H9 (cell line): ENCODE data around the gene SYNE4. TPM values are rescaled to one million over a fixed set of nuclear protein-coding genes. Genes with fewer than 3 reads are reported as not detected.

Source experiments
- DNase-seq: peaks from one replicate; pipeline ENCODE4 v3.0.0-alpha.2; 2017
- H2AFZ ChIP-seq: one replicate; pipeline ENCODE4 v1.6.1; 2013; ENCODE audit warnings: mild to moderate bottlenecking, low read length, control low read depth, moderate library complexity
- H2AK5ac ChIP-seq: 2 replicates; pipeline ENCODE4 v1.6.1; 2013; ENCODE audit warnings: low read length, control low read depth, mixed read lengths; ENCODE audit not compliant: insufficient read length
- H2BK120ac ChIP-seq: one replicate; pipeline ENCODE4 v1.6.1; 2013; ENCODE audit warnings: low read depth, mild to moderate bottlenecking, low read length, control low read depth, inconsistent platforms; ENCODE audit not compliant: poor library complexity, severe bottlenecking
- H2BK12ac ChIP-seq: 2 replicates; pipeline ENCODE4 v1.6.1; 2013; ENCODE audit warnings: low read length, control low read depth, mixed read lengths, low read depth; ENCODE audit not compliant: insufficient read length
- H2BK15ac ChIP-seq: 2 replicates; pipeline ENCODE4 v1.6.1; 2013; ENCODE audit warnings: low read depth, low read length, control low read depth
- H2BK20ac ChIP-seq: one replicate; pipeline ENCODE4 v1.6.1; 2013; ENCODE audit warnings: low read depth, mild to moderate bottlenecking, low read length, control low read depth, inconsistent platforms; ENCODE audit not compliant: poor library complexity, severe bottlenecking
- H2BK5ac ChIP-seq: 2 replicates; pipeline ENCODE4 v1.6.1; 2013; ENCODE audit warnings: low read length, control low read depth, mixed read lengths; ENCODE audit not compliant: insufficient read length
- H3K14ac ChIP-seq: 2 replicates; pipeline ENCODE4 v1.6.1; 2013; ENCODE audit warnings: low read length, control low read depth; ENCODE audit not compliant: insufficient read depth
- H3K18ac ChIP-seq: 2 replicates; pipeline ENCODE4 v1.6.1; 2013; ENCODE audit warnings: low read depth, mild to moderate bottlenecking, mixed read lengths, low read length, control low read depth; ENCODE audit not compliant: insufficient read length
- H3K23ac ChIP-seq: 2 replicates; pipeline ENCODE4 v1.6.1; 2013; ENCODE audit warnings: low read length, control low read depth, mixed read lengths, low read depth; ENCODE audit not compliant: insufficient read length
- H3K23me2 ChIP-seq: 2 replicates; pipeline ENCODE4 v1.6.1; 2013; ENCODE audit warnings: low read depth, mild to moderate bottlenecking, mixed read lengths, low read length, control low read depth; ENCODE audit not compliant: insufficient read length, poor library complexity, severe bottlenecking
- H3K27ac ChIP-seq: 2 replicates; pipeline ENCODE4 v1.5.1; 2013; ENCODE audit warnings: low read length, control low read depth, mixed read lengths, low read depth; ENCODE audit not compliant: insufficient read length
- H3K27me3 ChIP-seq: 2 replicates; pipeline ENCODE4 v1.6.1; 2013; ENCODE audit warnings: low read length, control low read depth, inconsistent platforms; ENCODE audit not compliant: insufficient read depth
- H3K4ac ChIP-seq: 2 replicates; pipeline ENCODE4 v1.6.1; 2013; ENCODE audit warnings: low read depth, mild to moderate bottlenecking, control low read depth, inconsistent platforms, low read length, moderate library complexity
- H3K4me1 ChIP-seq: 2 replicates; pipeline ENCODE4 v1.6.1; 2013; ENCODE audit warnings: low read length, control low read depth, inconsistent platforms; ENCODE audit not compliant: insufficient read depth
- H3K4me2 ChIP-seq: 2 replicates; pipeline ENCODE4 v1.6.1; 2013; ENCODE audit warnings: low read length, control low read depth, mixed read lengths; ENCODE audit not compliant: insufficient read length, insufficient read depth
- H3K56ac ChIP-seq: 2 replicates; pipeline ENCODE4 v1.6.1; 2013; ENCODE audit warnings: low read depth, mild to moderate bottlenecking, mixed read lengths, low read length, control low read depth; ENCODE audit not compliant: insufficient read length
- H3K79me1 ChIP-seq: 2 replicates; pipeline ENCODE4 v1.6.1; 2013; ENCODE audit warnings: low read depth, mild to moderate bottlenecking, moderate library complexity, low read length, control low read depth, inconsistent platforms; ENCODE audit not compliant: insufficient read depth, poor library complexity, severe bottlenecking
- H3K79me2 ChIP-seq: 2 replicates; pipeline ENCODE4 v1.6.1; 2013; ENCODE audit warnings: low read length, control low read depth, inconsistent platforms; ENCODE audit not compliant: insufficient read depth
- H3K9ac ChIP-seq: 2 replicates; pipeline ENCODE4 v1.6.1; 2013; ENCODE audit warnings: low read length, control low read depth, mixed read lengths; ENCODE audit not compliant: insufficient read length; ENCODE audit errors: extremely low read depth
- H3K9me3 ChIP-seq: one replicate; pipeline ENCODE4 v1.6.1; 2013; ENCODE audit warnings: low read depth, low read length, inconsistent platforms; ENCODE audit not compliant: control insufficient read depth
- H3T11ph ChIP-seq: one replicate; pipeline ENCODE4 v1.6.1; 2013; ENCODE audit warnings: mild to moderate bottlenecking, low read length, control low read depth, inconsistent platforms
- H4K20me1 ChIP-seq: one replicate; pipeline ENCODE4 v1.6.1; 2013; ENCODE audit not compliant: control insufficient read depth, insufficient read length, insufficient read depth
- H4K5ac ChIP-seq: 2 replicates; pipeline ENCODE4 v1.6.1; 2013; ENCODE audit warnings: low read depth, mild to moderate bottlenecking, mixed read lengths, low read length, control low read depth; ENCODE audit not compliant: insufficient read length
- H4K8ac ChIP-seq: replicated peaks from 2 replicates; pipeline ENCODE4 v1.6.1; 2013; ENCODE audit warnings: low read length, control low read depth, mixed read lengths, low read depth; ENCODE audit not compliant: insufficient read length
- H4K91ac ChIP-seq: 2 replicates; pipeline ENCODE4 v1.6.1; 2013; ENCODE audit warnings: low read depth, mild to moderate bottlenecking, moderate library complexity, mixed read lengths, low read length, control low read depth; ENCODE audit not compliant: insufficient read length
- H3K27ac Mint-ChIP-seq, 3 experiments: 2 replicates in 2 of 3; 3 replicates in 1 of 3; pipeline ENCODE4 v1.8.0; 2020 to 2021; ENCODE audit warnings: mixed read lengths in 3 of 3, mild to moderate bottlenecking in 1 of 3, moderate library complexity in 1 of 3
- H3K27me3 Mint-ChIP-seq: 2 replicates; pipeline ENCODE4 v1.8.0; 2021; ENCODE audit warnings: low read depth, mild to moderate bottlenecking, moderate library complexity, mixed read lengths
- H3K36me3 Mint-ChIP-seq, 3 experiments: 2 replicates in 2 of 3; 3 replicates in 1 of 3; pipeline ENCODE4 v1.8.0; 2020 to 2021; ENCODE audit warnings: low read depth in 3 of 3, mixed read lengths in 3 of 3; ENCODE audit not compliant: insufficient read depth in 1 of 3
- H3K4me1 Mint-ChIP-seq, 2 experiments: 2 replicates each; pipeline ENCODE4 v1.8.0; 2020; ENCODE audit warnings: mixed read lengths in 2 of 2
- H3K4me3 Mint-ChIP-seq, 2 experiments: 2 replicates in 1 of 2; 3 replicates in 1 of 2; pipeline ENCODE4 v1.8.0; 2020 to 2021; ENCODE audit warnings: mild to moderate bottlenecking in 2 of 2, mixed read lengths in 2 of 2, moderate library complexity in 1 of 2
- H3K9me3 Mint-ChIP-seq, 2 experiments: 2 replicates in 1 of 2; 3 replicates in 1 of 2; pipeline ENCODE4 v1.8.0; 2020; ENCODE audit warnings: mild to moderate bottlenecking in 2 of 2, mixed read lengths in 2 of 2, moderate library complexity in 1 of 2
- WGBS: extraction: QIAGEN DNeasy Blood & Tissue Kit; methylation state at CpG from one replicate; pipeline ENCODE4 v1.1.7; 2013; ENCODE audit warnings: missing lambda C conversion rate, low lambda C conversion rate, mixed read lengths; ENCODE audit not compliant: insufficient read length; ENCODE audit errors: extremely low coverage; 5-methylcytosine and 5-hydroxymethylcytosine counted together
- total RNA-seq: library from RNA; stranded (reverse); gene quantifications from 2 replicates; pipeline ENCODE4 v1.2.1, GENCODE V29; 2021
- TF ChIP-seq, protein P1 (sequence below): fragments of 200-600 bp; sonication (generic); conservative IDR thresholded peaks from 3 replicates; pipeline ENCODE4 v1.8.0; 2021; ENCODE audit warnings: antibody characterized with exemption, mild to moderate bottlenecking

Gene SYNE4
- total RNA-seq, 1 experiment from 2014 or later = 19.2 TPM

DNA sequence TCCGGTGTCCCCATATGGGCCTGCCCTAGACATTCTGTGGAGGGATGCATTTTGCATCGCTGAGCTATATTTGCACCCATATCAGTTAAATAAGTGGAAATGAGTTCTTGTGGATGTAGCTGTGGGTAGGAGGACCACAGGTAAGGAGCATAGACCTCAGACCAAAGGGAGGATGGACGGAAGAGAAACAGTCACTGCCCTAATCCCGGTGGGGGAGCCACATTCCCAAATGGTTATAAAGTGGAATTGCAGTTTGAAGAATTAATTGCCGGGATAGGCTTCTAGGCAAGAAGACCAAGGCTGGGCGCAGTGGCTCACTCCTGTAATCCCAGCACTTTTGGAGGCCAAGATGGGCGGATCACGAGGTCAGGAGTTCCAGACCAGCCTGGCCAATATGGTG lies 11.8 kb downstream of the SYNE4 start:
- Histone ChIP-seq H3K56ac (no peak overlapping the region), H2BK20ac (no peak overlapping the region), H3K14ac (no peak overlapping the region), H3K79me1 (no peaks in the 10 kb centered on the region), H4K91ac (no peak overlapping the region), H3K4ac (no peak overlapping the region), H2AK5ac (no peak overlapping the region), H3K9me3 (no peaks in the 10 kb centered on the region), H3K23me2 (peaks cover 6% of the 10 kb centered on the region), H4K5ac (no peak overlapping the region), H2BK12ac (no peak overlapping the region), H3T11ph (no peak overlapping the region), H2BK120ac (no peak overlapping the region), H4K20me1 (peaks cover 3% of the 10 kb centered on the region), H3K4me1 (no peaks in the 10 kb centered on the region), H3K27me3 (no peaks in the 10 kb centered on the region), H3K23ac (no peak overlapping the region), H4K8ac (no peak overlapping the region), H2BK5ac (no peak overlapping the region), H3K4me2 (no peak overlapping the region), H3K79me2 (no peaks in the 10 kb centered on the region), H2BK15ac (no peak overlapping the region), H2AFZ (no peak overlapping the region), H3K9ac (no peak overlapping the region), H3K27ac (no peak overlapping the region), H3K18ac (no peak overlapping the region)
- Mint-ChIP-seq H3K36me3 (peaks cover 7 to 23% (median 14%) of the 10 kb centered on the region in 3 experiments), H3K9me3 (no peaks in the 10 kb centered on the region), H3K27me3 (peaks cover 1% of the 10 kb centered on the region; the same call in 1 of the 2 replicates), H3K27ac (no peak overlapping the region), H3K4me3 (peak overlapping the region; percentile 83 to 89; a peak in 2 of 5 replicates), H3K4me1 (peaks cover 15 to 18% of the 10 kb centered on the region in 2 experiments)
- no CpG with 5 or more reads among the region's 8 CpGs for WGBS
- no peak for DNase-seq
- TF ChIP-seq, protein P1, sequence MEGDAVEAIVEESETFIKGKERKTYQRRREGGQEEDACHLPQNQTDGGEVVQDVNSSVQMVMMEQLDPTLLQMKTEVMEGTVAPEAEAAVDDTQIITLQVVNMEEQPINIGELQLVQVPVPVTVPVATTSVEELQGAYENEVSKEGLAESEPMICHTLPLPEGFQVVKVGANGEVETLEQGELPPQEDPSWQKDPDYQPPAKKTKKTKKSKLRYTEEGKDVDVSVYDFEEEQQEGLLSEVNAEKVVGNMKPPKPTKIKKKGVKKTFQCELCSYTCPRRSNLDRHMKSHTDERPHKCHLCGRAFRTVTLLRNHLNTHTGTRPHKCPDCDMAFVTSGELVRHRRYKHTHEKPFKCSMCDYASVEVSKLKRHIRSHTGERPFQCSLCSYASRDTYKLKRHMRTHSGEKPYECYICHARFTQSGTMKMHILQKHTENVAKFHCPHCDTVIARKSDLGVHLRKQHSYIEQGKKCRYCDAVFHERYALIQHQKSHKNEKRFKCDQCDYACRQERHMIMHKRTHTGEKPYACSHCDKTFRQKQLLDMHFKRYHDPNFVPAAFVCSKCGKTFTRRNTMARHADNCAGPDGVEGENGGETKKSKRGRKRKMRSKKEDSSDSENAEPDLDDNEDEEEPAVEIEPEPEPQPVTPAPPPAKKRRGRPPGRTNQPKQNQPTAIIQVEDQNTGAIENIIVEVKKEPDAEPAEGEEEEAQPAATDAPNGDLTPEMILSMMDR = no peak
